Measurements from ENCODE around the gene TSACC. TPM values are rescaled to one million over a fixed set of nuclear protein-coding genes. Genes with fewer than 3 reads are reported as not detected.
"Not testable (repeated sequence)": the region's sequence is repeated elsewhere in the genome, so short reads cannot be mapped to it uniquely, and the experiment has no call there.

Gene TSACC
- total RNA-seq, 1 donor from 2014 or later = not detected

- no peak for ATAC-seq
- intact Hi-C loops (cut with DNase I) = no loop called here
- no peak for DNase-seq (ENCODE audit: low spot score)
Observed at GRCh38 chr1:156342166-156342955, 4.0 kb downstream of the TSACC start.

GRCh38 chr1:156344409-156344808 is 6.1 kb downstream of the TSACC start:
- DNase-seq (ENCODE audit: low spot score) = no peak
- ATAC-seq = no peak
- intact Hi-C loops (cut with DNase I) = no loop called here

GRCh38 chr1:156346035-156346434 is 7.7 kb downstream of the TSACC start:
- intact Hi-C loops (cut with DNase I) = not testable (repeated sequence)

GRCh38 chr1:156346636-156347035 is 8.3 kb downstream of the TSACC start:
- no peak for DNase-seq (ENCODE audit: low spot score)
- ATAC-seq = no peak
- intact Hi-C loops (cut with DNase I) = no loop called here

More at GRCh38 chr1:156346035-156346434, 7.7 kb downstream of the TSACC start:
- not testable (repeated sequence) for ATAC-seq; DNase-seq (ENCODE audit: low spot score)

GRCh38 chr1:156347331-156347730 is 9.0 kb downstream of the TSACC start:
- intact Hi-C loops (cut with DNase I) = no loop called here
- DNase-seq (ENCODE audit: low spot score) = no peak
- no peak for ATAC-seq

- intact Hi-C loops (cut with DNase I); ATAC-seq; DNase-seq (ENCODE audit: low spot score): not testable (repeated sequence)
Observed at GRCh38 chr1:156352481-156352880, 14.2 kb downstream of the TSACC start.

GRCh38 chr1:156356262-156356874 is 18.0 kb downstream of the TSACC start:
- DNase-seq (ENCODE audit: low spot score) (no peak), ATAC-seq (no peak)
- intact Hi-C loops (cut with DNase I) = no loop called here

GRCh38 chr1:156356875-156357534 is 18.7 kb downstream of the TSACC start:
- DNase-seq (ENCODE audit: low spot score) (no peak), ATAC-seq (peak; percentile 84)
- intact Hi-C loops (cut with DNase I) = no loop called here

- DNase-seq (ENCODE audit: low spot score) = no peak
- no peak for ATAC-seq
- intact Hi-C loops (cut with DNase I) = no loop called here
Observed at GRCh38 chr1:156357977-156358376, 19.7 kb downstream of the TSACC start.

GRCh38 chr1:156358641-156359040 is 20.3 kb downstream of the TSACC start:
- intact Hi-C loops (cut with DNase I) = no loop called here
- peak; percentile 15 for DNase-seq (ENCODE audit: low spot score)

GRCh38 chr1:156359249-156359648 is 20.9 kb downstream of the TSACC start:
- ATAC-seq (no peak), DNase-seq (ENCODE audit: low spot score) (no peak)

More at GRCh38 chr1:156358641-156359040, 20.3 kb downstream of the TSACC start:
- no peak for ATAC-seq

GRCh38 chr1:156359973-156360372 is 21.6 kb downstream of the TSACC start:
- DNase-seq (ENCODE audit: low spot score) (no peak), ATAC-seq (no peak)
- intact Hi-C loops (cut with DNase I) = no loop called here

More at GRCh38 chr1:156359249-156359648, 20.9 kb downstream of the TSACC start:
- intact Hi-C loops (cut with DNase I) = no loop called here

GRCh38 chr1:156360534-156360933 is 22.2 kb downstream of the TSACC start:
- ATAC-seq = no peak
- intact Hi-C loops (cut with DNase I) = no loop called here

GRCh38 chr1:156365754-156366153 is 27.4 kb downstream of the TSACC start:
- intact Hi-C loops (cut with DNase I) = no loop called here
- ATAC-seq = no peak
- no peak for DNase-seq (ENCODE audit: low spot score)

More at GRCh38 chr1:156360534-156360933, 22.2 kb downstream of the TSACC start:
- DNase-seq (ENCODE audit: low spot score) = no peak

GRCh38 chr1:156366378-156367166 is 28.2 kb downstream of the TSACC start:
- DNase-seq (ENCODE audit: low spot score) = no peak
- intact Hi-C loops (cut with DNase I) = no loop called here
- no peak for ATAC-seq

- intact Hi-C loops (cut with DNase I) = no loop called here
- ATAC-seq = no peak
- DNase-seq (ENCODE audit: low spot score) = no peak
Observed at GRCh38 chr1:156367383-156368156, 29.2 kb downstream of the TSACC start.

GRCh38 chr1:156368157-156368658 is 29.9 kb downstream of the TSACC start:
- intact Hi-C loops (cut with DNase I) = no loop called here
- ATAC-seq = no peak
- no peak for DNase-seq (ENCODE audit: low spot score)

All from sciatic nerve (tissue), 2 donors.